ENCODE data around the gene OR13C8. TPM values are rescaled to one million over a fixed set of nuclear protein-coding genes. Genes with fewer than 3 reads are reported as not detected.
"Not testable (repeated sequence)": the region's sequence is repeated elsewhere in the genome, so short reads cannot be mapped to it uniquely, and the experiment has no call there.

Gene OR13C8
- total RNA-seq, 2 experiments from 2014 or later, result not detected

DNA sequence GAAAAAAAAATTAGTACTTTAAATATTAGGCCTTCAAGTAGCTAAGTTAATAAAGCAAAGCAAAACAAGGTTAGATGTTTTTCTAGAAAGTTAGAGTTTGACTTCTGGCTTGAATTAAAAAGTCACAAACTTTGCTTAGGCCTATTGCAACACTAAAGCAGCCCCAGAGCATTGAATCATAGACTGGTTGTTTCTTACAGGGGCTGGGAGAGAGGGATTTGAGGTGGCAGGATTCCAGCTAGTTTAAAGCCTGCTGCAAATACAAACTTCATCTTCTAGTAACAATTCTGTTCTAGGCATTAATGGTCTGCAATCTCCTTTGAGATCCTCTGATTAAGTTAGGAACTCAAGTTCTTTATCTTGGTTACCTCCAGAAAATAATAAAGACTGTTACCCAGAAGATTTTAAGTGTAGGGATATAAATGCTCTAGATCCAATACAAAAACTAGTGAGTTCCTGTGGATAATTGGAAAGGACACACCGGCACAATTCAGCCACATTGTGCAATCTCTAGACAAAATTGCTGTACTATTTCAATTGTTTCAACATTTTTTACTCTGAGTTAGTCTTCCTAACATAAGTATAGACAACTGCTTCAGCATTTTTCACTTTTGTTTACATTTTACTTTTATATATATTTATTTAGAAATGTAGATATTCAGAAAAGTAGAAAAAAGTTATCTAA is 17.7 kb downstream of the OR13C8 start:
- POLR2A ChIA-PET, result no interaction called here

DNA sequence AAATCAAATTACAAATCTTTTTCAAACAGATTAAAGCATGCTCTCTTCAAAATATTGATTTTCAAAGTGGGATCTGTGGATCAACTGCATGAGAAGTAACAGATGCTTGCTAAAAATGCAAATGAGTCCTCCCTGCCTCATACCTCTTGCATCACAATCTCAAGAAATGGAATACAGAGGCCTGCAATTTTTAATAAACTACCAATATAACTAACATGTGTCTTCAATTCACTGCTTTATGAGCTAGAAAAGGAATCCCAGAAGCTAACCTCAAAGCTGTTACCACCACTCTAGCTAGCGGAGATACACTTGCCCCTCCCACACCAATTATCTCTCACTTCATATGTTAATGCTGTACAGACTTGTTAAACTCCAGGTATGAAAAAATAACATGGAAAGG is 20.7 kb downstream of the OR13C8 start:
- Mint-ChIP-seq H3K27me3 (no peaks in the 10 kb centered on the region), H3K36me3 (ENCODE audit: low read depth) (no peaks in the 10 kb centered on the region), H3K9me3 (no peaks in the 10 kb centered on the region), H3K4me3 (no peak overlapping the region), H3K27ac (no peak overlapping the region), H3K4me1 (no peaks in the 10 kb centered on the region)
- no peak for DNase-seq
- ChIA-PET CTCF (no interaction called here), POLR2A (no interaction called here)

More for the DNA sequence above, 17.7 kb downstream of the OR13C8 start:
- no peaks in the 10 kb centered on the region for H3K4me1 Mint-ChIP-seq
- CTCF ChIA-PET, result no interaction called here
- H3K4me3 Mint-ChIP-seq, result no peak overlapping the region
- DNase-seq, result no peak
- H3K27ac Mint-ChIP-seq, result no peak overlapping the region
- no peaks in the 10 kb centered on the region for H3K9me3 Mint-ChIP-seq
- no peaks in the 10 kb centered on the region for H3K36me3 Mint-ChIP-seq (ENCODE audit: low read depth)
- no peaks in the 10 kb centered on the region for H3K27me3 Mint-ChIP-seq

DNA sequence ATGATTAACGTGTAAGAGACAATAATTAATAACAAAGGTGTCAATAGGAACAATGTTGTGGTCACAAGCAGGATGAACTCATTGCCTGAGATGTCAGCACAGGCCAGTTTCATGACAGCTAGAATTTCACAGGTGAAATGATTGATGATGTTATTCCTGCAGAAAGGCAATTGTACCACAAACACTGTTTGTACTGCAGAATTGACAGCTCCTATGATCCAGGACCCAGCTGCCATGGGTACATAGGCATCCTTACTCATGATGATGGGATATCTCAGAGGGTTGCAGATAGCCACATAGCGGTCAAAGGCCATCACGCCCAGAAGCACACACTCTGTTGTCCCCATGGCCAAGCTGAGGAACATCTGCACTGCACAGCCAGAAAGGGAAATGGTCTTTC is 29.8 kb downstream of the OR13C8 start:
- H3K36me3 Mint-ChIP-seq (ENCODE audit: low read depth); DNase-seq; H3K9me3 Mint-ChIP-seq; H3K4me3 Mint-ChIP-seq; POLR2A ChIA-PET; H3K4me1 Mint-ChIP-seq; H3K27me3 Mint-ChIP-seq; H3K27ac Mint-ChIP-seq; CTCF ChIA-PET: not testable (repeated sequence)

DNA sequence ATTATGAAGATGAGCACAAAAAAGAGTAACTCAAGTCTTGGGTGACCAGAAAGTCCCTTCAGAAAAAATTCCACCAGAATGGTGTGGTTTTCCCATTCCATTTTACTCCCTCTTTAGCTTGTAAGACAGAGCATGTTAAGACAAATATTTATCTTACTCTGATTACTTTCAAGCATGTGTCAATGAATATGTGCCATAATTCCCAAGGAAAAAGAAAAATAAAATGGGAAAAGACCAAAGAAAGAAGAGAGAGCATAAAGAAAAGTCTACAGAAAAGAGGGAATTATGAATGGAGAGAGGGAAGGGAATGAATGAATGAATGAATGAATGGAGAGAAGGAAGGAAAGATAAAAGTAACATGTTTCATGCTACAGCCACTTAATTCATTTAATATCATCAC is 30.3 kb downstream of the OR13C8 start, which contains the start of gene OR13C5:
Gene OR13C5, minus strand, starts transcription at position 101 of the 400 bp plus-strand sequence. Its CDS starts 0 bp downstream, at position 101.
- H3K27ac Mint-ChIP-seq; H3K27me3 Mint-ChIP-seq; DNase-seq; H3K4me1 Mint-ChIP-seq; H3K36me3 Mint-ChIP-seq (ENCODE audit: low read depth); CTCF ChIA-PET; H3K9me3 Mint-ChIP-seq; POLR2A ChIA-PET; H3K4me3 Mint-ChIP-seq: not testable (repeated sequence)

DNA sequence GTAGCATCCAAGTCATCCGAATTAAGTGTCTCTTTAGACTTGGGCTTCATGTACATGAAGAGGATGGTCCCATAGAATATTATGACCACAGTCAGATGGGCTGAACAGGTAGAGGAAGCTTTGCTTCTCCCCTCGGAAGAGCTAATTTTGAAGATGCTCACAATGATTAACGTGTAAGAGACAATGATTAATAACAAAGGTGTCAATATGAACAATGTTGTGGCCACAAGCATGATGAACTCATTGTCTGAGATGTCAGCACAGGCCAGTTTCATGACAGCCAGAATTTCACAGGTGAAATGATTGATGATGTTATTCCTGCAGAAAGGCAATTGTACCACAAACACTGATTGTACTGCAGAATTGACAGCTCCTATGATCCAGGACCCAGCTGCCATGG is 35.8 kb downstream of the OR13C8 start:
- POLR2A ChIA-PET, result no interaction called here
- Mint-ChIP-seq H3K27me3 (no peaks in the 10 kb centered on the region), H3K9me3 (no peaks in the 10 kb centered on the region), H3K4me3 (no peak overlapping the region), H3K4me1 (no peaks in the 10 kb centered on the region), H3K27ac (no peak overlapping the region), H3K36me3 (ENCODE audit: low read depth) (no peaks in the 10 kb centered on the region)
- DNase-seq, result no peak
- CTCF ChIA-PET, result no interaction called here

- H3K9me3 Mint-ChIP-seq; CTCF ChIA-PET; H3K36me3 Mint-ChIP-seq (ENCODE audit: low read depth); H3K27ac Mint-ChIP-seq; POLR2A ChIA-PET; DNase-seq; H3K4me3 Mint-ChIP-seq; H3K4me1 Mint-ChIP-seq; H3K27me3 Mint-ChIP-seq: not testable (repeated sequence)
These were observed 36.6 kb downstream of the OR13C8 start, which contains the start of gene OR13C2 for GRCh38 chr9:104605527-104605926. OR13C2 (minus strand) TSS chr9:104605627; CDS start chr9:104605627, 0 bp downstream.

DNA sequence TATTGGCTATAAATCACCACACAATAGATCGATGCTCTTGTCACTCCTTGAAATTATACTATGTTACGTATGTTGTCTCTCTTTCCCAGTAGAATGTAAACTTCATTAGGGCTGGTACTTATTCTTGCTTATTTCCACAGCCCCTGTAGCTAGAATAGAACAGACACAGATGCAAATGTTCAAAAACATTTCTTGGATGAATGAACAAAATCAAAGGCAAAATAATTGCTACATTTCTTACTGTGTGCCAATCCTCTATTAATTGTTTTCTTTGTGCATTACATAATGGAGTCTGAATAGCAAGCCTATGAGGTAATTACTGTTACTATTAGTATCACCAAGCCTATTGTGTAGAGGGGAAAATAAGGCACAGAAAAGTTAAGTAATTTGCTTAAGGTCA is 37.2 kb downstream of the OR13C8 start:
- CTCF ChIA-PET, result no interaction called here
- Mint-ChIP-seq H3K27me3 (no peaks in the 10 kb centered on the region), H3K27ac (no peak overlapping the region), H3K4me3 (no peak overlapping the region), H3K36me3 (ENCODE audit: low read depth) (no peaks in the 10 kb centered on the region), H3K4me1 (no peaks in the 10 kb centered on the region), H3K9me3 (no peaks in the 10 kb centered on the region)
- POLR2A ChIA-PET, result no interaction called here
- no peak for DNase-seq

- Mint-ChIP-seq H3K4me3 (no peak overlapping the region), H3K9me3 (no peaks in the 10 kb centered on the region), H3K27ac (no peak overlapping the region), H3K4me1 (no peaks in the 10 kb centered on the region), H3K36me3 (ENCODE audit: low read depth) (no peaks in the 10 kb centered on the region), H3K27me3 (no peaks in the 10 kb centered on the region)
- DNase-seq, result no peak
- ChIA-PET CTCF (no interaction called here), POLR2A (no interaction called here)
These were observed 39.4 kb downstream of the OR13C8 start for GRCh38 chr9:104608336-104608735.

- Mint-ChIP-seq H3K4me3 (no peak overlapping the region), H3K27me3 (no peaks in the 10 kb centered on the region), H3K9me3 (no peaks in the 10 kb centered on the region), H3K27ac (no peak overlapping the region), H3K36me3 (ENCODE audit: low read depth) (no peaks in the 10 kb centered on the region), H3K4me1 (no peaks in the 10 kb centered on the region)
- ChIA-PET POLR2A (no interaction called here), CTCF (no interaction called here)
- no peak for DNase-seq
These were observed 42.2 kb downstream of the OR13C8 start for GRCh38 chr9:104611213-104611612.

GRCh38 chr9:104617418-104617817 is 48.5 kb downstream of the OR13C8 start:
- H3K27ac Mint-ChIP-seq, result no peak overlapping the region
- ChIA-PET POLR2A (no interaction called here), CTCF (no interaction called here)
- H3K9me3 Mint-ChIP-seq, result no peaks in the 10 kb centered on the region
- H3K4me1 Mint-ChIP-seq, result no peaks in the 10 kb centered on the region
- no peak overlapping the region for H3K4me3 Mint-ChIP-seq
- H3K36me3 Mint-ChIP-seq (ENCODE audit: low read depth), result no peaks in the 10 kb centered on the region
- no peak for DNase-seq
- H3K27me3 Mint-ChIP-seq, result no peaks in the 10 kb centered on the region

GRCh38 chr9:104618104-104618503 is 49.1 kb downstream of the OR13C8 start, which contains the start of gene OR13C9:
OR13C9 (minus strand) TSS chr9:104618204; CDS start chr9:104618204, 0 bp downstream.
- no peak for DNase-seq

More at GRCh38 chr9:104618104-104618503, 49.1 kb downstream of the OR13C8 start, which contains the start of gene OR13C9:
- H3K4me1 Mint-ChIP-seq, result no peaks in the 10 kb centered on the region
- H3K9me3 Mint-ChIP-seq, result no peaks in the 10 kb centered on the region
- no peaks in the 10 kb centered on the region for H3K36me3 Mint-ChIP-seq (ENCODE audit: low read depth)
- no peaks in the 10 kb centered on the region for H3K27me3 Mint-ChIP-seq
- H3K27ac Mint-ChIP-seq, result no peak within 1 kb of the TSS
- POLR2A ChIA-PET, result no interaction called here
- H3K4me3 Mint-ChIP-seq, result no peak within 1 kb of the TSS
- CTCF ChIA-PET, result no interaction called here

Other genes starting within 250 kb of the OR13C8 start
- not detected for gene OR13F1, start 64.9 kb upstream of the OR13C8 start, total RNA-seq
- gene OR13C4, start 42.0 kb upstream of the OR13C8 start, total RNA-seq, result not detected
- not detected for gene OR13C3, start 32.3 kb upstream of the OR13C8 start, total RNA-seq
- not detected for gene OR13C5, start 30.2 kb downstream of the OR13C8 start, total RNA-seq
- gene OR13C2, start 36.5 kb downstream of the OR13C8 start, total RNA-seq, result not detected
- gene OR13C9, start 49.0 kb downstream of the OR13C8 start, total RNA-seq, result not detected
- not detected for gene OR13D1, start 125.3 kb downstream of the OR13C8 start, total RNA-seq
- 10 to 100 TPM; 14.0 to 17.1 TPM for gene NIPSNAP3A, start 178.5 kb downstream of the OR13C8 start, total RNA-seq
- gene NIPSNAP3B, start 195.0 kb downstream of the OR13C8 start, total RNA-seq, result 1 to 10 TPM in 1 of 2 experiments, under 1 TPM in 1; 0.28 to 1.5 TPM

Data from activated CD4-positive, alpha-beta memory T cell treated with anti-CD3 and anti-CD28 coated beads, Interleukin-2, amount 10 ng/mL, durations not matched to agents 7 days and 5 days (primary cell).